HL-60 (cell line): ENCODE measurements around the gene NEK5.

ENCODE experiments used
- DNase-seq, 2 experiments: peaks; one replicate each; pipeline ENCODE4 v3.0.0-alpha.2; 2010 to 2020; ENCODE audit warnings: low read depth in 1 of 2, low spot score in 1 of 2
- H3K27ac ChIP-seq: fragments of 250-450 bp; sonication (Bioruptor Pico); replicated peaks from 2 replicates; pipeline ENCODE4 v1.5.1; 2020; ENCODE audit warnings: mild to moderate bottlenecking, moderate library complexity
- H3K27me3 ChIP-seq: fragments of 250-450 bp; sonication (Bioruptor Pico); 2 replicates; pipeline ENCODE4 v1.5.1; 2021; ENCODE audit warnings: mild to moderate bottlenecking, moderate library complexity; ENCODE audit not compliant: insufficient read depth, poor library complexity, severe bottlenecking
- H3K4me3 ChIP-seq: replicated peaks from 2 replicates; pipeline ENCODE4 v1.5.1; 2011; ENCODE audit warnings: mild to moderate bottlenecking, control low read depth, low read length; ENCODE audit not compliant: insufficient read depth
- CTCF ChIP-seq: IDR thresholded peaks from one replicate; pipeline ENCODE4 v1.5.1; 2011; ENCODE audit warnings: low read length, control low read depth, inconsistent platforms; ENCODE audit not compliant: insufficient read depth
- GABPA ChIP-seq: IDR thresholded peaks from 2 replicates; pipeline ENCODE4 v1.6.1; 2012; ENCODE audit warnings: low read depth
- POLR2AphosphoS5 ChIP-seq: IDR thresholded peaks from 2 replicates; pipeline ENCODE4 v1.6.1; 2012; ENCODE audit warnings: low read depth
- REST ChIP-seq: IDR thresholded peaks from 2 replicates; pipeline ENCODE4 v1.6.1; 2012; ENCODE audit warnings: low read depth; ENCODE audit not compliant: insufficient replicate concordance
- SPI1 ChIP-seq: IDR thresholded peaks from 2 replicates; pipeline ENCODE4 v1.6.1; 2012; ENCODE audit warnings: low read depth, mild to moderate bottlenecking, borderline replicate concordance

The NEK5 gene

GRCh38 chr13:52022356-52022755, 106.5 kb downstream of the NEK5 start:
- TF ChIP-seq REST (no peak), POLR2AphosphoS5 (no peak), GABPA (no peak), CTCF (no peak), SPI1 (no peak)
- Histone ChIP-seq H3K27ac (no peak overlapping the region), H3K27me3 (no peaks in the 10 kb centered on the region), H3K4me3 (no peak overlapping the region)
- DNase-seq = no peak

GRCh38 chr13:52020191-52020590, 108.7 kb downstream of the NEK5 start:
- no peaks in the 10 kb centered on the region for H3K27me3 ChIP-seq
- no peak overlapping the region for H3K27ac ChIP-seq
- H3K4me3 ChIP-seq = no peak overlapping the region
- DNase-seq = no peak
- TF ChIP-seq GABPA (no peak), CTCF (no peak), REST (no peak), POLR2AphosphoS5 (no peak), SPI1 (no peak)

GRCh38 chr13:52016296-52016695, 112.6 kb downstream of the NEK5 start:
- Histone ChIP-seq H3K27me3 (peaks cover 3% of the 10 kb centered on the region), H3K4me3 (no peak overlapping the region), H3K27ac (no peak overlapping the region)
- no peak for DNase-seq
- TF ChIP-seq GABPA (no peak), POLR2AphosphoS5 (no peak), SPI1 (no peak), CTCF (no peak), REST (no peak)
